H9 (cell line): ENCODE measurements around the gene NHP2. TPM values are rescaled to one million over a fixed set of nuclear protein-coding genes. Genes with fewer than 3 reads are reported as not detected.

Experiments
- DNase-seq: peaks from one replicate; pipeline ENCODE4 v3.0.0-alpha.2; 2017
- H2AFZ ChIP-seq: one replicate; pipeline ENCODE4 v1.6.1; 2013; ENCODE audit warnings: mild to moderate bottlenecking, low read length, control low read depth, moderate library complexity
- H2AK5ac ChIP-seq: 2 replicates; pipeline ENCODE4 v1.6.1; 2013; ENCODE audit warnings: low read length, control low read depth, mixed read lengths; ENCODE audit not compliant: insufficient read length
- H2BK120ac ChIP-seq: one replicate; pipeline ENCODE4 v1.6.1; 2013; ENCODE audit warnings: low read depth, mild to moderate bottlenecking, low read length, control low read depth, inconsistent platforms; ENCODE audit not compliant: poor library complexity, severe bottlenecking
- H2BK12ac ChIP-seq: 2 replicates; pipeline ENCODE4 v1.6.1; 2013; ENCODE audit warnings: low read length, control low read depth, mixed read lengths, low read depth; ENCODE audit not compliant: insufficient read length
- H2BK15ac ChIP-seq: 2 replicates; pipeline ENCODE4 v1.6.1; 2013; ENCODE audit warnings: low read depth, low read length, control low read depth
- H2BK20ac ChIP-seq: one replicate; pipeline ENCODE4 v1.6.1; 2013; ENCODE audit warnings: low read depth, mild to moderate bottlenecking, low read length, control low read depth, inconsistent platforms; ENCODE audit not compliant: poor library complexity, severe bottlenecking
- H2BK5ac ChIP-seq: 2 replicates; pipeline ENCODE4 v1.6.1; 2013; ENCODE audit warnings: low read length, control low read depth, mixed read lengths; ENCODE audit not compliant: insufficient read length
- H3K14ac ChIP-seq: 2 replicates; pipeline ENCODE4 v1.6.1; 2013; ENCODE audit warnings: low read length, control low read depth; ENCODE audit not compliant: insufficient read depth
- H3K18ac ChIP-seq: 2 replicates; pipeline ENCODE4 v1.6.1; 2013; ENCODE audit warnings: low read depth, mild to moderate bottlenecking, mixed read lengths, low read length, control low read depth; ENCODE audit not compliant: insufficient read length
- H3K23ac ChIP-seq: 2 replicates; pipeline ENCODE4 v1.6.1; 2013; ENCODE audit warnings: low read length, control low read depth, mixed read lengths, low read depth; ENCODE audit not compliant: insufficient read length
- H3K23me2 ChIP-seq: 2 replicates; pipeline ENCODE4 v1.6.1; 2013; ENCODE audit warnings: low read depth, mild to moderate bottlenecking, mixed read lengths, low read length, control low read depth; ENCODE audit not compliant: insufficient read length, poor library complexity, severe bottlenecking
- H3K27ac ChIP-seq: 2 replicates; pipeline ENCODE4 v1.5.1; 2013; ENCODE audit warnings: low read length, control low read depth, mixed read lengths, low read depth; ENCODE audit not compliant: insufficient read length
- H3K27me3 ChIP-seq: 2 replicates; pipeline ENCODE4 v1.6.1; 2013; ENCODE audit warnings: low read length, control low read depth, inconsistent platforms; ENCODE audit not compliant: insufficient read depth
- H3K4ac ChIP-seq: 2 replicates; pipeline ENCODE4 v1.6.1; 2013; ENCODE audit warnings: low read depth, mild to moderate bottlenecking, control low read depth, inconsistent platforms, low read length, moderate library complexity
- H3K4me1 ChIP-seq: 2 replicates; pipeline ENCODE4 v1.6.1; 2013; ENCODE audit warnings: low read length, control low read depth, inconsistent platforms; ENCODE audit not compliant: insufficient read depth
- H3K4me2 ChIP-seq: 2 replicates; pipeline ENCODE4 v1.6.1; 2013; ENCODE audit warnings: low read length, control low read depth, mixed read lengths; ENCODE audit not compliant: insufficient read length, insufficient read depth
- H3K56ac ChIP-seq: 2 replicates; pipeline ENCODE4 v1.6.1; 2013; ENCODE audit warnings: low read depth, mild to moderate bottlenecking, mixed read lengths, low read length, control low read depth; ENCODE audit not compliant: insufficient read length
- H3K79me1 ChIP-seq: 2 replicates; pipeline ENCODE4 v1.6.1; 2013; ENCODE audit warnings: low read depth, mild to moderate bottlenecking, moderate library complexity, low read length, control low read depth, inconsistent platforms; ENCODE audit not compliant: insufficient read depth, poor library complexity, severe bottlenecking
- H3K79me2 ChIP-seq: 2 replicates; pipeline ENCODE4 v1.6.1; 2013; ENCODE audit warnings: low read length, control low read depth, inconsistent platforms; ENCODE audit not compliant: insufficient read depth
- H3K9ac ChIP-seq: 2 replicates; pipeline ENCODE4 v1.6.1; 2013; ENCODE audit warnings: low read length, control low read depth, mixed read lengths; ENCODE audit not compliant: insufficient read length; ENCODE audit errors: extremely low read depth
- H3K9me3 ChIP-seq: one replicate; pipeline ENCODE4 v1.6.1; 2013; ENCODE audit warnings: low read depth, low read length, inconsistent platforms; ENCODE audit not compliant: control insufficient read depth
- H3T11ph ChIP-seq: one replicate; pipeline ENCODE4 v1.6.1; 2013; ENCODE audit warnings: mild to moderate bottlenecking, low read length, control low read depth, inconsistent platforms
- H4K20me1 ChIP-seq: one replicate; pipeline ENCODE4 v1.6.1; 2013; ENCODE audit not compliant: control insufficient read depth, insufficient read length, insufficient read depth
- H4K5ac ChIP-seq: 2 replicates; pipeline ENCODE4 v1.6.1; 2013; ENCODE audit warnings: low read depth, mild to moderate bottlenecking, mixed read lengths, low read length, control low read depth; ENCODE audit not compliant: insufficient read length
- H4K8ac ChIP-seq: replicated peaks from 2 replicates; pipeline ENCODE4 v1.6.1; 2013; ENCODE audit warnings: low read length, control low read depth, mixed read lengths, low read depth; ENCODE audit not compliant: insufficient read length
- H4K91ac ChIP-seq: 2 replicates; pipeline ENCODE4 v1.6.1; 2013; ENCODE audit warnings: low read depth, mild to moderate bottlenecking, moderate library complexity, mixed read lengths, low read length, control low read depth; ENCODE audit not compliant: insufficient read length
- H3K27ac Mint-ChIP-seq, 3 experiments: 2 replicates in 2 of 3; 3 replicates in 1 of 3; pipeline ENCODE4 v1.8.0; 2020 to 2021; ENCODE audit warnings: mixed read lengths in 3 of 3, mild to moderate bottlenecking in 1 of 3, moderate library complexity in 1 of 3
- H3K27me3 Mint-ChIP-seq: 2 replicates; pipeline ENCODE4 v1.8.0; 2021; ENCODE audit warnings: low read depth, mild to moderate bottlenecking, moderate library complexity, mixed read lengths
- H3K36me3 Mint-ChIP-seq, 3 experiments: 2 replicates in 2 of 3; 3 replicates in 1 of 3; pipeline ENCODE4 v1.8.0; 2020 to 2021; ENCODE audit warnings: low read depth in 3 of 3, mixed read lengths in 3 of 3; ENCODE audit not compliant: insufficient read depth in 1 of 3
- H3K4me1 Mint-ChIP-seq, 2 experiments: 2 replicates each; pipeline ENCODE4 v1.8.0; 2020; ENCODE audit warnings: mixed read lengths in 2 of 2
- H3K4me3 Mint-ChIP-seq, 2 experiments: 2 replicates in 1 of 2; 3 replicates in 1 of 2; pipeline ENCODE4 v1.8.0; 2020 to 2021; ENCODE audit warnings: mild to moderate bottlenecking in 2 of 2, mixed read lengths in 2 of 2, moderate library complexity in 1 of 2
- H3K9me3 Mint-ChIP-seq, 2 experiments: 2 replicates in 1 of 2; 3 replicates in 1 of 2; pipeline ENCODE4 v1.8.0; 2020; ENCODE audit warnings: mild to moderate bottlenecking in 2 of 2, mixed read lengths in 2 of 2, moderate library complexity in 1 of 2
- WGBS: extraction: QIAGEN DNeasy Blood & Tissue Kit; methylation state at CpG from one replicate; pipeline ENCODE4 v1.1.7; 2013; ENCODE audit warnings: missing lambda C conversion rate, low lambda C conversion rate, mixed read lengths; ENCODE audit not compliant: insufficient read length; ENCODE audit errors: extremely low coverage; 5-methylcytosine and 5-hydroxymethylcytosine counted together
- total RNA-seq: library from RNA; stranded (reverse); gene quantifications from 2 replicates; pipeline ENCODE4 v1.2.1, GENCODE V29; 2021
- TF ChIP-seq, protein P1 (sequence below): fragments of 200-600 bp; sonication (generic); conservative IDR thresholded peaks from 3 replicates; pipeline ENCODE4 v1.8.0; 2021; ENCODE audit warnings: antibody characterized with exemption, mild to moderate bottlenecking

NHP2 gene
- total RNA-seq, 1 experiment from 2014 or later: 232 TPM

GRCh38 chr5:178192787-178193186, 39.1 kb upstream of the NHP2 start:
- TF ChIP-seq, protein P1, sequence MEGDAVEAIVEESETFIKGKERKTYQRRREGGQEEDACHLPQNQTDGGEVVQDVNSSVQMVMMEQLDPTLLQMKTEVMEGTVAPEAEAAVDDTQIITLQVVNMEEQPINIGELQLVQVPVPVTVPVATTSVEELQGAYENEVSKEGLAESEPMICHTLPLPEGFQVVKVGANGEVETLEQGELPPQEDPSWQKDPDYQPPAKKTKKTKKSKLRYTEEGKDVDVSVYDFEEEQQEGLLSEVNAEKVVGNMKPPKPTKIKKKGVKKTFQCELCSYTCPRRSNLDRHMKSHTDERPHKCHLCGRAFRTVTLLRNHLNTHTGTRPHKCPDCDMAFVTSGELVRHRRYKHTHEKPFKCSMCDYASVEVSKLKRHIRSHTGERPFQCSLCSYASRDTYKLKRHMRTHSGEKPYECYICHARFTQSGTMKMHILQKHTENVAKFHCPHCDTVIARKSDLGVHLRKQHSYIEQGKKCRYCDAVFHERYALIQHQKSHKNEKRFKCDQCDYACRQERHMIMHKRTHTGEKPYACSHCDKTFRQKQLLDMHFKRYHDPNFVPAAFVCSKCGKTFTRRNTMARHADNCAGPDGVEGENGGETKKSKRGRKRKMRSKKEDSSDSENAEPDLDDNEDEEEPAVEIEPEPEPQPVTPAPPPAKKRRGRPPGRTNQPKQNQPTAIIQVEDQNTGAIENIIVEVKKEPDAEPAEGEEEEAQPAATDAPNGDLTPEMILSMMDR: no peak
- Histone ChIP-seq H3K27me3 (no peaks in the 10 kb centered on the region), H3K9me3 (no peaks in the 10 kb centered on the region), H3K4me1 (no peaks in the 10 kb centered on the region), H2BK120ac (no peak overlapping the region), H3K18ac (no peak overlapping the region), H4K5ac (no peak overlapping the region), H3K79me1 (no peaks in the 10 kb centered on the region), H3K9ac (no peak overlapping the region), H3K79me2 (no peaks in the 10 kb centered on the region), H3K23ac (no peak overlapping the region), H4K91ac (no peak overlapping the region), H3K14ac (no peak overlapping the region), H3K4me2 (no peak overlapping the region), H4K8ac (no peak overlapping the region), H2BK12ac (no peak overlapping the region), H3K23me2 (no peaks in the 10 kb centered on the region), H2BK20ac (no peak overlapping the region), H3T11ph (no peak overlapping the region), H2BK5ac (no peak overlapping the region), H2AFZ (no peak overlapping the region), H2AK5ac (no peak overlapping the region), H2BK15ac (no peak overlapping the region), H4K20me1 (no peaks in the 10 kb centered on the region), H3K4ac (no peak overlapping the region), H3K56ac (no peak overlapping the region), H3K27ac (no peak overlapping the region)
- Mint-ChIP-seq H3K27ac (no peak overlapping the region), H3K4me1 (peaks cover 21 to 23% of the 10 kb centered on the region in 2 experiments), H3K27me3 (peaks cover 11% of the 10 kb centered on the region), H3K4me3 (no peak overlapping the region), H3K36me3 (peaks cover 6 to 20% (median 7%) of the 10 kb centered on the region in 3 experiments), H3K9me3 (peaks cover 24% of the 10 kb centered on the region in 2 experiments)
- no CpG with 5 or more reads among the region's 7 CpGs for WGBS
- no peak for DNase-seq
